Kidney capillary endothelial cell (primary cell): ENCODE measurements around the gene ATG16L2.
"Not testable (repeated sequence)": the region's sequence is repeated elsewhere in the genome, so short reads cannot be mapped to it uniquely, and the experiment has no call there.

Experiments used
- DNase-seq: peaks from one replicate; pipeline ENCODE4 v3.0.0-alpha.2; 2018; ENCODE audit warnings: low spot score

ATG16L2 gene

GRCh38 chr11:72780296-72781062 lies 33.7 kb upstream of the ATG16L2 start:
- no peak for DNase-seq

GRCh38 chr11:72781063-72781312 lies 33.2 kb upstream of the ATG16L2 start:
- no peak for DNase-seq

GRCh38 chr11:72781313-72782080 lies 32.7 kb upstream of the ATG16L2 start:
- DNase-seq, result no peak

GRCh38 chr11:72782081-72782920 lies 31.9 kb upstream of the ATG16L2 start:
- DNase-seq, result no peak

GRCh38 chr11:72783144-72783905 lies 30.9 kb upstream of the ATG16L2 start:
- DNase-seq, result no peak

- no peak for DNase-seq
Measured at GRCh38 chr11:72784662-72785061, 29.5 kb upstream of the ATG16L2 start.

- no peak for DNase-seq
Measured at GRCh38 chr11:72786305-72787215, 27.7 kb upstream of the ATG16L2 start.

- no peak for DNase-seq
Measured at GRCh38 chr11:72787216-72788104, 26.8 kb upstream of the ATG16L2 start.

GRCh38 chr11:72788241-72788640 lies 26.0 kb upstream of the ATG16L2 start:
- no peak for DNase-seq

GRCh38 chr11:72789493-72790131 lies 24.6 kb upstream of the ATG16L2 start:
- DNase-seq, result no peak

- not testable (repeated sequence) for DNase-seq
Measured at GRCh38 chr11:72791228-72791627, 23.0 kb upstream of the ATG16L2 start.

- no peak for DNase-seq
Measured at GRCh38 chr11:72792437-72793021, 21.7 kb upstream of the ATG16L2 start.

- no peak for DNase-seq
Measured at GRCh38 chr11:72793076-72793424, 21.2 kb upstream of the ATG16L2 start.

- peak; percentile 97 for DNase-seq
Measured at GRCh38 chr11:72793425-72794367, 20.5 kb upstream of the ATG16L2 start, which contains the start of gene STARD10. STARD10 (minus strand) TSS chr11:72794047; CDS start chr11:72781181, 12,866 bp downstream.

GRCh38 chr11:72798361-72798760 lies 15.8 kb upstream of the ATG16L2 start:
- DNase-seq, result no peak

- DNase-seq, result no peak
Measured at GRCh38 chr11:72799441-72799840, 14.8 kb upstream of the ATG16L2 start.

GRCh38 chr11:72802822-72803221 lies 11.4 kb upstream of the ATG16L2 start:
- no peak for DNase-seq

- DNase-seq, result no peak
Measured at GRCh38 chr11:72805216-72805615, 9.0 kb upstream of the ATG16L2 start.
